Fibroblast of mammary gland (primary cell): ENCODE results near the gene TMEM244.

Source experiments
- DNase-seq: peaks from one replicate; pipeline ENCODE4 v3.0.0-alpha.2; 2010; ENCODE audit warnings: low read depth
- H3K4me3 ChIP-seq: 2 replicates; pipeline ENCODE4 v1.5.1; 2011; ENCODE audit warnings: low read depth, mild to moderate bottlenecking, low read length, moderate library complexity; ENCODE audit not compliant: control insufficient read depth
- TF ChIP-seq, protein P1 (sequence below): conservative IDR thresholded peaks from 2 replicates; pipeline ENCODE4 v1.5.1; 2011; ENCODE audit warnings: low read depth, low read length, inconsistent platforms; ENCODE audit not compliant: control insufficient read depth, insufficient read depth

Gene TMEM244

DNA sequence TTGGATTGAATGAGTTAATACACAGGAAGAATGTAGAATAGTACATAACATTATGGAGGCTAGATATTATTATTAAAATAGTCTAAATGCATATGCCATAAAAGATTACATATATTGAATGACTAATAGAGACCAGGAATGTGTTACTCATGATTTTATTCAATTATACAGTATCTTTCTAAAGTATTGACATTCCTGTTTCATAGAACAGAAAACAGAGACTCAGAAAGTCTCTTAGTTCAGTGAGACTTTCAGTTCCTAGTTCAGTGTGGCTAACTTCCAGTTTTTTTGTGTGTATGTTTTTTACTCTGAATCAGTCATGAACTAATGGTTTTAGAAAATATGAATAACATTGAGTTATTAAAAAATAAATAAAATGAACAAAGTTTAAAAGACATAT lies 34.6 kb upstream of the TMEM244 start:
- TF ChIP-seq, protein P1, sequence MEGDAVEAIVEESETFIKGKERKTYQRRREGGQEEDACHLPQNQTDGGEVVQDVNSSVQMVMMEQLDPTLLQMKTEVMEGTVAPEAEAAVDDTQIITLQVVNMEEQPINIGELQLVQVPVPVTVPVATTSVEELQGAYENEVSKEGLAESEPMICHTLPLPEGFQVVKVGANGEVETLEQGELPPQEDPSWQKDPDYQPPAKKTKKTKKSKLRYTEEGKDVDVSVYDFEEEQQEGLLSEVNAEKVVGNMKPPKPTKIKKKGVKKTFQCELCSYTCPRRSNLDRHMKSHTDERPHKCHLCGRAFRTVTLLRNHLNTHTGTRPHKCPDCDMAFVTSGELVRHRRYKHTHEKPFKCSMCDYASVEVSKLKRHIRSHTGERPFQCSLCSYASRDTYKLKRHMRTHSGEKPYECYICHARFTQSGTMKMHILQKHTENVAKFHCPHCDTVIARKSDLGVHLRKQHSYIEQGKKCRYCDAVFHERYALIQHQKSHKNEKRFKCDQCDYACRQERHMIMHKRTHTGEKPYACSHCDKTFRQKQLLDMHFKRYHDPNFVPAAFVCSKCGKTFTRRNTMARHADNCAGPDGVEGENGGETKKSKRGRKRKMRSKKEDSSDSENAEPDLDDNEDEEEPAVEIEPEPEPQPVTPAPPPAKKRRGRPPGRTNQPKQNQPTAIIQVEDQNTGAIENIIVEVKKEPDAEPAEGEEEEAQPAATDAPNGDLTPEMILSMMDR, result no peak
- H3K4me3 ChIP-seq, result no peak overlapping the region
- DNase-seq, result peak; percentile 49

DNA sequence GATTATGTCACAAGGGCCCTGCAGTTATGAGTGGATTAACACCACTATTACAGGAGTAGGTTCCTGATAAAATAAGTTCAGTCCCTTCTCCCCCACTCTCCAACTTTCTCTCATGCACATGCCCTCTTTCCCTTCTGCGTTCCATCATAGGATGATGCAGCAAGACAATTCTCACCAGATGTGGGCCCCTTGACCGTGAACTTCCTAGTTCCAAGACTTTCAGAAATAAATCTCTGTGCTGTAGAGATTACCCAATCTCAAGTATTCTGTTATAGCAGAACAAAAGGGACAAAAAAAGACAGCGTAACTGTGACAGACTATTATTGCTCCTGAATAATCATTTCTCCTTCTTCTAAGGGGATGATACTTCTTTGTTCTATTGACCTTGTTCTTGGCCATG lies 33.8 kb upstream of the TMEM244 start:
- H3K4me3 ChIP-seq, result no peak overlapping the region
- TF ChIP-seq, protein P1, result no peak
- DNase-seq, result peak; percentile 72

DNA sequence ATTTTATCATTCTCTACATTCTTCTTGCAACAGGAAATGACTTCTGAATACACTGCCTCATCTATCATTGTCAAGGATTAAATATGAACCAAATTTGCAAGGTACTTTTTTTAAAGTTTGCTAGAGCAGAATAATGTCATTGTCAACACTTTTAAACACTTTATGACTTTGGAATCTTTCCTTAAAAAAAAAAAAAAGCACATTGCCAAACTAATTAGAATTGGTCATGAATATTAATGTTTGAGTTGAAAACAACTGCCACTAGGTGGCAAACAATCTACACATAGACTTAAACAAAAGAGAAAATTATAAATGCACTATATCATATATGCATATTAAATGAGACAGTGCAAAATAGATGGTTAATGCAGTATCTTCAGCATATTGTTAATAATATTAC lies 32.5 kb upstream of the TMEM244 start:
- DNase-seq, result peak; percentile 66
- TF ChIP-seq, protein P1, result peak; percentile 41
- H3K4me3 ChIP-seq, result no peak overlapping the region

DNA sequence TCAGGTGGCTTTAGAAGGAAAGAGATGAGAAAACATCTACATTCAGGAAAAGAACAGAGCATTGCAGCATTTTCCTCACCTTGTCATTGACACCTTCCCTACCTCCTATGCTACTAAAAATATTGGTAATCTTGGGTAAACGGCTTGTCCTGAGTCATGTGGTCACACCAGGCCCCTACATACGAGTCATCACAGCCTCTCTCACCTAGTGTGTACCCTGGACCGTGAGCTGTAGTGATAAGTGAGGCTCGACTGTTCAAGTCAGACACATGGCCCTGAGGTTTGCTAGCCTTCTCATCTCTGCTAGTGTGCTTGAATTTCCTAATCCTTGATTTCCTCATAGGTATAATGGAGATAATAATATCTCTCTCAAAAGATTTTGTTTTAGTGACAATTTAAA lies 29.6 kb upstream of the TMEM244 start:
- peak; percentile 62 for DNase-seq
- TF ChIP-seq, protein P1, result no peak
- H3K4me3 ChIP-seq, result no peak overlapping the region

DNA sequence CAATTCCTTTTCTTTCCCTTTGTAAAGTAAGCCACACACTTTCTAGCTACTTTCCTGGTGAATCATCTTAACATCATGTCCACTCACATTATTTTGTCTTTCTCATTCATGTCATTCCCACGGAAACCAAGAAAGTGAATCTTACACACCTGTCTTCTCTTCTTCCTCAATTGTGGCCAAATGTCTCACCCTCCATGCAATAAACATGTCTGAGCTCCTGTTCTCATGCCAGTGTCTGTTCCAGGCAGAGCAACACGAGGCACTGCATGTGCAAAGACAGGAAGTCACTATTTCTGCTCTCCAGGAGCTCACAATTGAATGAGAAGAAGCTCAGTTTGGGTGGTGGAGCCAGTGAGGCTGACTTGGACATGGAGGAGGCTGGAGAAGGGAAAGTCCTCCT lies 29.0 kb upstream of the TMEM244 start:
- no peak overlapping the region for H3K4me3 ChIP-seq
- peak; percentile 91 for DNase-seq
- TF ChIP-seq, protein P1, result no peak

DNA sequence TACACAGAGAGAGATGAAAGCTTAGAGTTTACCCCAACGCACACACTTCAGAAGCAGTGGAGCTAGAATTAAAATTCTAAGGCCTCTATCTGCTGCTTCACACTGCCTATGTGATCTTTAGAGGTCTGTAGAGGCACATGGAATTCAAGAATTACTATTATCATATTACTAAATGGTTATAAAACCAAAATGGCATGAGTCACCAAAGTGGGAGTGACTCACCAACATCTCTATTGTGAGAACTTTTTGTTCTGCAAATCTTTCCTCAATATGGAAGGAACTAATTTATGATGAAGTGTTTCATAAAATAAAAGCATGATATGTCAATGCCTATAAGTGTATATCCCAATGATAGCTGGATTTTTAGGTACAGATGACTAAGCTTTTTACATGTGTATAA lies 28.5 kb upstream of the TMEM244 start:
- no peak overlapping the region for H3K4me3 ChIP-seq
- TF ChIP-seq, protein P1, result no peak
- peak; percentile 94 for DNase-seq

DNA sequence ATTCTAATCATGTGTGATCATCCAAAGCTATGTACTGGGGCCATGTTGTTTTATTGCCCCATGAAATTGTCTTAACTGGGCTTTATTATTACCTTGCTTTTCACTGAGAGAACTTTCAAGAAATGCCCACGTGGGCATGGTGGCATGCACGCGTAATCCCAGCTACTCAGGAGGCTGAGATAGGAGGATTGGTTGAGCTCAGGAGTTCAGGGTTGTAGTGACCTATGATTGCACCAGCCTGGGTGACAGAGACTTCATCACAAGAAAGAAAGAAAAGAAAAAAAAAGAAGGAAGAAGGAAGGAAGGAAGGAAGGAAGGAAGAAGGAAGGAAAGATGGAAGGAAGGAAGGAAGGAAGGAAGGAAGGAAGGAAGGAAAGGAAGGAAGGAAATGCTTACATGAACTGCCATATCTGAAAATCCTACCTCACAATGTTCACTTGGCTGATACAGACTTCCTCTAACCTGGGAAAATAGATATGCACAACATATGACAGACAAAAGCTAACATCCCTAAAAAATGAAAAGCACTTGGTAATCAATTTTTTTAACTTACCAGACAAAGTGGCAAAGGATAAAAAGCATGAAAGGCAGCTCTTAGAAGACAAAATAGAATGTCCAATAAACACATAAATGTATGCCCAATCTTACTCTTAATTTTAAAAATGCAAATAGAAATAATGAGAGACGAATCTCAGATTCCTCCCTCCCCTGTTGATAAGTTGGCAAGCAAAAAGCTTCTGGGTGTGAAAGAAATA lies 25.5 kb upstream of the TMEM244 start:
- TF ChIP-seq, protein P1, result no peak
- no peak for DNase-seq
- H3K4me3 ChIP-seq, result no peak overlapping the region
